NT2/D1 (cell line): ENCODE results near the gene ZCCHC14.
"Not testable (repeated sequence)": the region's sequence is repeated elsewhere in the genome, so short reads cannot be mapped to it uniquely, and the experiment has no call there.

Source experiments
- SUZ12 ChIP-seq: IDR thresholded peaks from 2 replicates; pipeline ENCODE4 v1.6.1; 2011; ENCODE audit not compliant: insufficient read length, insufficient read depth; ENCODE audit errors: extremely low read depth
- YY1 ChIP-seq: IDR thresholded peaks from 2 replicates; pipeline ENCODE4 v1.6.1; 2011; ENCODE audit not compliant: insufficient read length, insufficient read depth
- ZNF274 ChIP-seq: IDR thresholded peaks from 2 replicates; pipeline ENCODE4 v1.6.1; 2011; ENCODE audit warnings: mild to moderate bottlenecking, low read depth, low read length

- not testable (repeated sequence) for TF ChIP-seq YY1, SUZ12, ZNF274
Measured at GRCh38 chr16:87379312-87379752, 113.5 kb downstream of the ZCCHC14 start.
